ENCODE data around the gene CCDC32.

DNA sequence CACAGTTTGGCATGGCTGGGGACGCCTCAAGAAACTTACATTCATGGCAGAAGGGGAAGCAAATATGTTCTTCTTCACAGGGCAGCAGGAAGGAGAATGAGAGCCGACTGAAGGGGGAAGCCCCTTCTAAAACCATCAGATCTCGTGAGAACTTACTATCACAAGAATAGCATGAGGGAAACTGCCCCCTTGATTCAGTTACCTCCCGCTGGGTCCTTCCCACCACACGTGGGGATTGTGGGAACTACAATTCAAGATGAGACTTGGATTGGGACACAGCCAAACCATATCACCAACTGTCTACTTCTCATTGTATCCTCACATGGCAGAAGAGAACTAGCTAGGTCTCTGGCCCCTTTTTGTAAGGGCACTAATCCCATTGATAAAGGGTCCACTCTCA, 30.5 kb downstream of the CCDC32 start:
- TF ChIP-seq CTCF (IDR thresholded peaks at IDR 0.05) (no peak), MAX (IDR thresholded peaks at IDR 0.05) (no peak), CBX2 (IDR thresholded peaks at IDR 0.05; ENCODE audit: borderline replicate concordance, low read depth) (no peak), HDAC2 (IDR thresholded peaks at IDR 0.05) (no peak), USF2 (IDR thresholded peaks at IDR 0.05) (no peak), HMGXB4 (CRISPR knock-in tag; IDR thresholded peaks at IDR 0.05; ENCODE audit: borderline replicate concordance) (no peak), ELK1 (IDR thresholded peaks at IDR 0.05; ENCODE audit: low read depth, low read length) (no peak)

Measured in A549 (cell line).